PC-3 (cell line): ENCODE measurements around the gene ERH.
A peak's percentile ranks its signal among the peaks of the same experiment; 100 is the strongest.

ENCODE experiments used
- CTCF ChIP-seq: fragments of 300-600 bp; sonication (generic); conservative IDR thresholded peaks from 2 replicates; pipeline ENCODE4 v1.5.1; 2017; ENCODE audit warnings: antibody characterized with exemption, low read depth, mild to moderate bottlenecking, low read length
- EZH2 ChIP-seq: fragments of 300-600 bp; sonication (generic); IDR thresholded peaks from one replicate; pipeline ENCODE4 v1.6.1; 2017; ENCODE audit warnings: antibody characterized with exemption, mild to moderate bottlenecking, low read length; ENCODE audit not compliant: unreplicated experiment
- EZH2phosphoT487 ChIP-seq: fragments of 300-600 bp; sonication (generic); IDR thresholded peaks from 2 replicates; pipeline ENCODE4 v1.6.1; 2018; ENCODE audit warnings: mild to moderate bottlenecking, antibody characterized with exemption, low read length, borderline replicate concordance

- TF ChIP-seq CTCF (peak; percentile 85), EZH2 (no peak), EZH2phosphoT487 (no peak)
Measured at GRCh38 chr14:69346710-69347109, 51.4 kb downstream of the ERH start.
